ENCODE measurements around the gene ANXA8. TPM values are rescaled to one million over a fixed set of nuclear protein-coding genes. Genes with fewer than 3 reads are reported as not detected.
"Not testable (repeated sequence)": the region's sequence is repeated elsewhere in the genome, so short reads cannot be mapped to it uniquely, and the experiment has no call there.

The ANXA8 gene
- total RNA-seq, 6 experiments from 2014 or later: 0.38 to 1.7 (median 0.72) TPM

DNA sequence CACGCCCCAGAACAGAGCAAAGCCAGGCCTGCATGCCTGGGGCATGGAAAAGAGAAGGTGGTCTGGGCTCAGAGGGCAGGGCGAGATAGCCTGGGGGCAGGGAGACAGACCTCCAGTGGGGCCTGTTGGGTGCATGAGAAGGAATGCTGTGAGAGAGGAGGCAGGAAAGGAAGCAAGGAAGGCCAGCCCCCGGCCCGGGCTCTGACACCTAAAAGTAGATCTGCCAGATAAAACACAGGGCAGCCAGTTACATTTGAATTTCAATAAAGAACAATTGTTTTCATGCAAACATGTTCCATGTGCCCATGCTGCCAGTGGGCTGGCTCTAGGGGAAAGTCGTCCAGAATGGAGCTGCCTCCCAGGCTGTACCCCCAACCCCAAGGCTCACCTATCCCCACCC lies 5.8 kb downstream of the ANXA8 start:
- ATAC-seq; H3K36me3 ChIP-seq; intact Hi-C loops (cut with DNase I); H3K27me3 ChIP-seq; H3K27ac ChIP-seq; H3K4me1 ChIP-seq; H3K4me3 ChIP-seq; DNase-seq; H3K9me3 ChIP-seq: not testable (repeated sequence)
- WGBS (ENCODE audit: insufficient coverage, low coverage, low lambda C conversion rate, missing lambda C conversion rate): no CpG with 5 or more reads among the region's 5 CpGs

DNA sequence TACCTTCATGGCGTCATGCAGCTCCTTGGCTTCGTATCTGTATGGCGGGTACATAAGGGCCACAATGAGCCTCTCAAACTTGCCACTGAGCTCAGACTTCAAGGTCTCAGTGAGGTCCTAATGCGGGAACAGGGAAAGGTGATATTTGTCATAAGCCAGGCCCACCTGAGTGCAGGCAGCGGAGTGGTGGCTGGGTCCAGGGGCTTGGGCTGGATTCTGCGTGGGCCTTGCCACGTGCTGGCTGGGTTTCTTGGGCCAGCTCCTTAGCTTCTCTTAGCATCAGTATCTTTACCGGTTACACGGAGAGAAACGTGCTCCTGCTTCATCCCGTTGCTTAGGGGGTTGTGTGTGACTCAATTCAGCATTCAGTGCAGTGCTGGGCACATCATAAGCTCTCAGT lies 6.8 kb downstream of the ANXA8 start:
- H3K36me3 ChIP-seq; DNase-seq; H3K27ac ChIP-seq; H3K4me3 ChIP-seq; H3K4me1 ChIP-seq; intact Hi-C loops (cut with DNase I); ATAC-seq; H3K9me3 ChIP-seq; H3K27me3 ChIP-seq: not testable (repeated sequence)
- no CpG with 5 or more reads among the region's 11 CpGs for WGBS (ENCODE audit: insufficient coverage, low coverage, low lambda C conversion rate, missing lambda C conversion rate)

DNA sequence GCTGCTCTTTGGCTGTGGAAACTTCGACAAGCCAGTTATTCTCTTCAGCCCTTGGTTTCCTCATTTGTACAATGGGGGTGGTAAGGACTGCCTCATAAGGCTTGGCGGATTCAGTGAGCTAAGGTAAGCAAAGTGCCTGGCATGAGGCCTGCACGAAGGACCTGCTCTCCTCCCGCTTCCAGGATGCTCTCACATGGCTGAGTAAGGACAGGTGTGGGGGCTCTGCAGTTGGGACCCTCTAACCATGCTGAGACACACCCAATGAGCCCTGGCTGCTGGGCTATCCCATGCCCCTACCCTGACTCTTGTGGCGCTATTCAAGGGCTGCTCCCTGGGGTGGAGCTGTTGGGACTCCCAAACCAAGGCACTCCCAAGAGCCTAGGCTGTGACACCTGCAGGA lies 8.8 kb downstream of the ANXA8 start:
- intact Hi-C loops (cut with DNase I); ATAC-seq; H3K9me3 ChIP-seq; H3K27ac ChIP-seq; H3K36me3 ChIP-seq; H3K4me3 ChIP-seq; H3K4me1 ChIP-seq; H3K27me3 ChIP-seq: not testable (repeated sequence)
- no CpG with 5 or more reads among the region's 5 CpGs for WGBS (ENCODE audit: insufficient coverage, low coverage, low lambda C conversion rate, missing lambda C conversion rate)
- DNase-seq: peak in 2 of 3 donors; percentile 31 to 43

DNA sequence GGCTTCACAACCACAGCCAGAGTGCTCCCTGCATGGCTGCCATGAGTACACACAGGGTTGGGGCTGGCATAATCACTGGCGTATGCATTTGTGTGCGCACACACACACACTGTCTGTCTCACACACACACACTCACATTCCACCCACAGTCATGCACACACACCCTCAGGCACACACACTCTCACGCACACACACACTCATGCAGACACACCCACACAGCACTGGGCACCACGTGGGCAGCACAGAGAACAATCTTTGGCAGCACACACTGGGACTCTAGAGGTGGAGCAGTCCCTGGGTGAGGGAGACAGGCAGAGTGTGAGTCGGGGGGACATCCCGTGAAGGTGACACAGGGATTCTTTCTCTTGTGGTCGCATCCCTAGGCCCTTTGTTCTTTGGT lies 10.4 kb downstream of the ANXA8 start:
- no CpG with 5 or more reads among the region's 7 CpGs for WGBS (ENCODE audit: insufficient coverage, low coverage, low lambda C conversion rate, missing lambda C conversion rate)
- H3K27me3 ChIP-seq; H3K4me1 ChIP-seq; H3K4me3 ChIP-seq; H3K36me3 ChIP-seq; intact Hi-C loops (cut with DNase I); H3K27ac ChIP-seq; DNase-seq; ATAC-seq; H3K9me3 ChIP-seq: not testable (repeated sequence)

DNA sequence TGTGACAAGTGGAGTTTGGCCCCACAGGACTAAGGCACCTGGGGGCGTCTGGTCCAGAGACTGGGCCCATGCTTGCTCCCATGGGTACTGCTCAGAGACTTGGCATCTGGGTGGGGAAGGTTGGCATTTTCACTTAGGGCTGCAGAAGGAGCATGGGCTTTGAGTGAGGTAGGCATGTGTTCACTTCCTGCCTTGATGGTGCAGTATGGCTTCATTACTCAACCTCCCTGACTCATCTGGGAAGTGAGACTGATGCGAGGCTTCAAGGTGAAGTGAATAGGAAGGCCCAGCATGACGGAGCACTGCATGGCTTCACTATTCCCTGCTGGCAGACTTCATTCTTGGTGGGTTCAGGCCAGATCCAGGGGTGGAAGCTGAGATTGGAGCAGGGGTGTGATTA lies 11.3 kb downstream of the ANXA8 start:
- DNase-seq; H3K4me1 ChIP-seq; H3K9me3 ChIP-seq; H3K27ac ChIP-seq; H3K4me3 ChIP-seq; H3K36me3 ChIP-seq; H3K27me3 ChIP-seq; intact Hi-C loops (cut with DNase I); ATAC-seq: not testable (repeated sequence)
- WGBS (ENCODE audit: insufficient coverage, low coverage, low lambda C conversion rate, missing lambda C conversion rate): no CpG with 5 or more reads among the region's 3 CpGs

DNA sequence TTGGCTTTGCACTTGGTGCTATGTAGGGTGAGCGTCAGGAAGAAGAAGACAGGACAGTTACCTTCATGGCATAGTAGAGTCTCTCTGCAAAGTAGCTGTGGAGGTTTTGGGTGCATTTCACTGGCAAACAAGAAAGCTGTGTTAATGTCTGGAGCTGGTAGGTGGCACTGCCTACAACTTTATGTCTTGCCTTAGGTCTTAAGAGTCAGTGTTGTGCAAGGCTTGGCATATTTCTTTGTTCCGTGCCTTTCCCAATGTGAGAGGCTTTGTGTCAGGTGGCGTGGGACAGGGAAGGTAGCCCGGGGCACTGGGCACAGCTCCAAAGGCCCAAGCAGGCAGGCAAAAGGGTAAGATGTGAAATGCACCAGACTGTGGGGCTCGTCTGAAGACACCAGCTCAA lies 11.8 kb downstream of the ANXA8 start:
- H3K27ac ChIP-seq; H3K4me1 ChIP-seq; H3K36me3 ChIP-seq; H3K9me3 ChIP-seq; H3K4me3 ChIP-seq; H3K27me3 ChIP-seq; DNase-seq; intact Hi-C loops (cut with DNase I): not testable (repeated sequence)
- WGBS (ENCODE audit: insufficient coverage, low coverage, low lambda C conversion rate, missing lambda C conversion rate): no CpG with 5 or more reads among the region's 5 CpGs
- ATAC-seq: peak in 1 of 4 donors; percentile 26

DNA sequence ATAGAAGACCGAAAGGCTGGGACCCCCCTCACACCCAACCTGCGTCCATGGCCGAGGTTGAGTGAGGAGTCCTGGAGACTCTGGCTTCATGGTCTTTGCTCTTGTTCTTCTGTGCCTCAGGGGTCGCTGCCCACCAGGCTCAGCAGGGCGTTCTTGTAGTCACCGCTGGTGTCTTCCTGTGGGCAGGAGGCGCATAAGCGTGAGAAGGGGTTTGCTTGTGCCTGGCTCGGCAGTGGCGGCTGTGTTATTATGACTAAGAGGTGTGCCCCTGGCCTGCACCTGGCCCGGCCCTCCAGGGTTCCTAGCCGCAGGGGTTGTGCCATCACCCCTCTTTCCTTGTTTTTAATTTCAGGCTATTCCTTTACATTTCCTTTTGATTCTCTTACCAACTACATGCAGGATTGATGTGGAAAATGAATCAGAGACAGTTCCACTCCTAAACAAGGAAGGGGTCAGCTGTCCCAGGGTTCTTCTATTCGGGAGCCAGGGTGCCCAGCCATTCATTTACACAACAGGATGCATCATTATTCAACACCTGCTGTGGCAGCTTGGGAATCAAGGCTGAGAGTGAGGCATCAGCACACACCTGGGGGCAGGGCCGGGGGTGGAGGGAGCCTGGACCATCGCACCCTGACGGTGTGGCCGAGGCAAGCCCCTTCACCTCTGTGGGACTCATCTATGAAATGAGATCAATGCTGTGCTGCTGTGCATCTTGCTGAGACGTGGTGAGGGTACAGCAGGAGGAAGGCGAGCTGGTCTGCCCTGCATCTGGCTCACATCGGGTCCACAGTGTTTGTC lies 15.0 kb downstream of the ANXA8 start:
- H3K27ac ChIP-seq; intact Hi-C loops (cut with DNase I); H3K4me3 ChIP-seq; H3K4me1 ChIP-seq; H3K27me3 ChIP-seq; H3K36me3 ChIP-seq; ATAC-seq; H3K9me3 ChIP-seq: not testable (repeated sequence)
- peak in 1 of 3 donors; percentile 43 for DNase-seq
- WGBS (ENCODE audit: insufficient coverage, low coverage, low lambda C conversion rate, missing lambda C conversion rate): no CpG with 5 or more reads among the region's 20 CpGs

DNA sequence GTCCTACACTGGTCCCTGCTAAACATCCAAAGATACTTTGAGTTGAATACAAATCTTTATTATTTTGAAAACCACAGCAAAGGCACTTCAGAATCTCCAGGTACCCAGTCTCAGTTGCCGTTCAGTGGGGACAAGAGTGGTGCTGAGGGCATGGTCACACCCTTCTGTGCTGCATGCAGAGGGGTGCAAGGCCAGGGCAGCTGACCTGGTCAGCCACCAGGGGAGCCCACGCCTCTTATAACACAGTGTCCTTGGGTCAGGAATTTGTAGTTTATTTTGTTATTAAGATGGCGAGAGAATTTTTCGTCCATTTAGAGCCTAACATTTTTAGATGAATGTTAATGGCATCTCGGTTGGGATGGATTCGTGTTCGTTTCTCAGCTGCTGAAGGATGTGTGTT lies 16.0 kb downstream of the ANXA8 start:
- H3K9me3 ChIP-seq; H3K27ac ChIP-seq; H3K36me3 ChIP-seq; ATAC-seq; H3K4me1 ChIP-seq; H3K4me3 ChIP-seq; DNase-seq; H3K27me3 ChIP-seq; intact Hi-C loops (cut with DNase I): not testable (repeated sequence)
- WGBS (ENCODE audit: insufficient coverage, low coverage, low lambda C conversion rate, missing lambda C conversion rate): no CpG with 5 or more reads among the region's 7 CpGs

DNA sequence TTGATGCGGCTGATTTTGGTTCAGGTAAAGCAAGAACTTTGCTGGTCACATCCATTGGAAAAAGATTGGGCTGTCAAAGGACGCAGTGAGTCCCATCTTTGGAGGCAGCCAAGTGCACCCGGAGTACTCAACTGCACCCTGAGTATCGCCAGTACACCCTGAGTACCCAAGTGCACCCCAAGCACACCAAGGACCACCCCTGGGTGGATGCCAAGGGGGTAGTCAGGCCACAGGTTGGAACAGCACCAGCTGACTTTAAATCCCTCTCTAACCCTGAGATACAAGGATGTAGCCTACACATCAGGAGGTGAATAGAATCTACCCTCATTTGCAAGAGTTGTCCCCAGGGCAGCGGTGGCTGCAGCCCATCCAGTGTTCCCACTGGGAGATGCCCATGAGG lies 16.5 kb downstream of the ANXA8 start:
- H3K27ac ChIP-seq; H3K4me3 ChIP-seq; H3K9me3 ChIP-seq; H3K4me1 ChIP-seq; ATAC-seq; H3K27me3 ChIP-seq; H3K36me3 ChIP-seq; intact Hi-C loops (cut with DNase I): not testable (repeated sequence)
- DNase-seq: peak in 1 of 3 donors; percentile 45
- WGBS (ENCODE audit: insufficient coverage, low coverage, low lambda C conversion rate, missing lambda C conversion rate): 90% methylated on average over 2 of the region's 5 CpGs

DNA sequence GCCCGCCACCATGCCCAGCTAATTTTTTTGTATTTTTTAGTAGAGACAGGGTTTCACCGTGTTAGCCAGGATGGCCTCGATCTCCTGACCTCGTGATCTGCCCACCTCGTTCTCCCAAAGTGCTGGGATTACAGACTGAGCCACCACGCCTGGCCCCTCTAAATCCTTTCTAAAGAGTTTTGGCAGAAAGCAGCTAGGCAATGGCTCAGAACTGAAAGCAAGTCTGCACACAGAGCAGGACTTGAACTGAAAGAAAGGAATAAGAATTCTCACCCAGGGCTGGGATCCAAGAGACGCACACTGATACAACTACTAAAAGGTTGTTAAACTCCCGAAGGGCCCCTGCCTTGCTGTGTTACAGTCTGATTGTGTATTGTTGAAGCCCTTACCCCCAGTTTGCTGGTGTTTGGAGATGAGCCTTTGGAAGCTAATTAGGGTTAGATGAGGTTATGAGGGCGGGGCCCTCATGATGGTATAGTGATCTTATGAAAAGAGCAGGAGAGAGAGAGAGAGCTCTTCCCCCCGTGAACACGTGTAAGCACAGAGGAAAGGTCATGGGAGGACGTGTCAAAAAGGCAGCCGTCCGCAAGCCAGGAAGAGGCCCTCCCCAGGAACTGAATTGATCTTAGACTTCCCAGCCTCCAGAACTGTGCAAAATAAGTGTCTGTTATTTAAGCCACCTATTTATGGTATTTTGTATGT lies 18.5 kb downstream of the ANXA8 start:
- H3K4me3 ChIP-seq; H3K9me3 ChIP-seq; H3K4me1 ChIP-seq; H3K27me3 ChIP-seq; H3K36me3 ChIP-seq; ATAC-seq; H3K27ac ChIP-seq; intact Hi-C loops (cut with DNase I); DNase-seq: not testable (repeated sequence)
- 69% methylated on average over 8 of the region's 14 CpGs for WGBS (ENCODE audit: insufficient coverage, low coverage, low lambda C conversion rate, missing lambda C conversion rate)

DNA sequence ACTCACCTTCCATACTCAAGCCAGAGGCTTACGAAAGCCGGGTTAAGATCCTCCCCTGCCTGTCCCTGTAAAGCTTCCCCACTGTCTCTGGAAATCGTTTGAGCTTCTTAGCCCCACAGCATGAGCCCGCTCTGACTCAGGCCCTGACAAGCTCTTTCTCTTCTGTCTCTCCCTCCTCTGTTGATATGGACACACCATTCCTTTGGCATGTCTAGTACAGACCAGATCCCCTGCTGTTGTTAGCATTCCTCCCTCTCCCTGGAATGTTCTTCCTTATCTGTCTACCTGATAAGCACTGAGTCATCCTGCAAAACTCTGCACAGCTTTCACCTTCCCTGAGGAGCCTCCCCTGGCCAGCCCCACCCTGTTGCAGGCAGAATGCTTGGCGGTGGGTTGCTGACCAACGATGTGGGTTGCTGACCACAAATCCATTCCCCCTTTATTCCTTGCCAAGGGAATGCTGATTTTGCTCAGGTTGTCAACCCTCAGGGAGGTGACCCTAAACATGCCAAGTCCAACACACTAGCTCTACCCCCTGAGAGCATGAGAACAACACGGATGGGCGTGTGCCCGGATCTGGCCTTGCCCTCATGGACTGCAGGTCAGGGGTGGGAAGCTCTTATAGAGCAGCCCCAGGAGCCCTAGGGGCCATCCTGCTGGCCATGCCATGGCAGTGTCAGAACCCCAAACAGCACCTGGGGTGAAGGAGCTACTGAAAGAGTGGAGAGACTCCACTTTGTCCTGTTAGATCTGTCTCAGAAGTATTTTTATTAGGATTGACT lies 21.1 kb downstream of the ANXA8 start:
- H3K36me3 ChIP-seq; intact Hi-C loops (cut with DNase I); DNase-seq; H3K4me3 ChIP-seq; H3K9me3 ChIP-seq; H3K27me3 ChIP-seq; H3K4me1 ChIP-seq; H3K27ac ChIP-seq: not testable (repeated sequence)
- WGBS (ENCODE audit: insufficient coverage, low coverage, low lambda C conversion rate, missing lambda C conversion rate): no CpG with 5 or more reads among the region's 9 CpGs
- ATAC-seq: peak; percentile 16 to 69 (median 35)
